Endothelial cell (in vitro differentiated cells): ENCODE results near the gene SCYGR1. TPM values are rescaled to one million over a fixed set of nuclear protein-coding genes. Genes with fewer than 3 reads are reported as not detected.

ENCODE experiments used
- DNase-seq: peaks from one replicate; pipeline ENCODE4 v3.0.0; 2021; ENCODE audit warnings: low spot score
- H3K27ac Mint-ChIP-seq: one replicate; pipeline ENCODE4 v1.8.0; 2021; ENCODE audit warnings: mixed read lengths, inconsistent platforms; ENCODE audit not compliant: unreplicated experiment
- H3K27me3 Mint-ChIP-seq: one replicate; pipeline ENCODE4 v1.8.0; 2021; ENCODE audit warnings: mild to moderate bottlenecking, moderate library complexity, mixed read lengths, inconsistent platforms; ENCODE audit not compliant: unreplicated experiment
- H3K36me3 Mint-ChIP-seq: one replicate; pipeline ENCODE4 v1.8.0; 2021; ENCODE audit warnings: mild to moderate bottlenecking, low read depth, mixed read lengths, inconsistent platforms; ENCODE audit not compliant: unreplicated experiment
- H3K4me1 Mint-ChIP-seq: one replicate; pipeline ENCODE4 v1.8.0; 2021; ENCODE audit warnings: mild to moderate bottlenecking, mixed read lengths, inconsistent platforms; ENCODE audit not compliant: unreplicated experiment
- H3K4me3 Mint-ChIP-seq: one replicate; pipeline ENCODE4 v1.8.0; 2021; ENCODE audit warnings: mild to moderate bottlenecking, mixed read lengths, inconsistent platforms; ENCODE audit not compliant: unreplicated experiment
- H3K9me3 Mint-ChIP-seq: one replicate; pipeline ENCODE4 v1.8.0; 2021; ENCODE audit warnings: mixed read lengths, inconsistent platforms; ENCODE audit not compliant: unreplicated experiment
- CTCF ChIP-seq: fragments of 200-600 bp; sonication (generic); IDR thresholded peaks from one replicate; pipeline ENCODE4 v1.5.0; 2021; ENCODE audit warnings: antibody characterized with exemption; ENCODE audit not compliant: unreplicated experiment
- total RNA-seq: library from RNA; stranded (reverse); fragmentation: NEBNext Ultra II Directional; extraction: Animal tissue kit (Norgen Biotek cat#: 25700); gene quantifications from one replicate; pipeline ENCODE4 v1.2.1, GENCODE V29; 2021; ENCODE audit not compliant: unreplicated experiment

The SCYGR1 gene
- total RNA-seq, 1 donor from 2014 or later, result not detected

GRCh38 chr2:227395556-227395955 is 7.8 kb upstream of the SCYGR1 start:
- H3K27me3 Mint-ChIP-seq, result peaks cover 3% of the 10 kb centered on the region
- H3K27ac Mint-ChIP-seq, result no peak overlapping the region
- DNase-seq, result no peak
- H3K4me1 Mint-ChIP-seq, result no peaks in the 10 kb centered on the region
- H3K4me3 Mint-ChIP-seq, result no peak overlapping the region
- TF ChIP-seq CTCF, result no peak
- H3K9me3 Mint-ChIP-seq, result no peaks in the 10 kb centered on the region
- H3K36me3 Mint-ChIP-seq, result no peaks in the 10 kb centered on the region

GRCh38 chr2:227394401-227394800 is 6.7 kb upstream of the SCYGR1 start:
- H3K27me3 Mint-ChIP-seq, result peaks cover 3% of the 10 kb centered on the region

DNA sequence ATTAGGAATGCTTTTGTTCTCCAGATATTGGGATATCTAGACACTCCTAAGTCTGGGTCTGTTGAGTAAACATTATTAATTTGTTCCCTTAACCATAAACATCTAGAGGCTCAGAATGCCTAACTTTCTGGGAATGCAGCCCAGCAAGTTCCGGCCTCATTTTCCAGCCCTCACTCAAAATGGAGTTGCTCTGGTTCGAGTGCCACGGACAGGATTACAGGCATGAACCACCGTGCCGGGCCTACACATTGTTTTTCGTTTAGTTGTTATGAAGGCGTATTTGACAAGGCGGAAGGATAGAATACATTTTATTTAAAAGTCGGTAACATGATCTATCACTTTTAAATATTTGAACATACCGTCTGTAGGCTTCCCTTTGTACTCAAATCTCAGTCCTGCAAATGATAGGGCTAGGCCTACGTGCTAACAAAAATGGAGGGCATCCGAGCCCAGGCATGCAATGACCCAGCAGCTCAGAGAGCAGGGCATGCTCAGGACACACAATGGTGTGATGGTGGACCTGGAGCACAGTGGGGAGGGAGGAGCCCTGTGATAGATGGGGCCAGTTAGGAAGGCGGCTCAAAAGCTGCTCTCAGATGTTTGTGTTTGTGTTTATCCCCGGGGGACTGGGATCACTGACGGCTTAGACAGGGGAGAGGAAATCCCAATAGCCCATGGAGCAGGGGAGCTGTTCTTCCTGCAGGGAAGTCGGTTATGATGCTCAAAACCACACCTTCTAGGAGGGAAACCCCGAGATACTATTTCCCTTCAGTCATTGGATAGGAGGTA is 2.9 kb upstream of the SCYGR1 start:
- Mint-ChIP-seq H3K36me3 (no peaks in the 10 kb centered on the region), H3K4me3 (no peak overlapping the region), H3K27ac (no peak overlapping the region), H3K4me1 (no peaks in the 10 kb centered on the region), H3K9me3 (no peaks in the 10 kb centered on the region), H3K27me3 (peaks cover 1% of the 10 kb centered on the region)
- no peak for DNase-seq
- TF ChIP-seq CTCF, result no peak

More at GRCh38 chr2:227394401-227394800, 6.7 kb upstream of the SCYGR1 start:
- H3K4me3 Mint-ChIP-seq, result no peak overlapping the region
- no peaks in the 10 kb centered on the region for H3K36me3 Mint-ChIP-seq
- no peaks in the 10 kb centered on the region for H3K9me3 Mint-ChIP-seq
- H3K27ac Mint-ChIP-seq, result no peak overlapping the region
- no peak for DNase-seq
- H3K4me1 Mint-ChIP-seq, result no peaks in the 10 kb centered on the region
- no peak for TF ChIP-seq CTCF

DNA sequence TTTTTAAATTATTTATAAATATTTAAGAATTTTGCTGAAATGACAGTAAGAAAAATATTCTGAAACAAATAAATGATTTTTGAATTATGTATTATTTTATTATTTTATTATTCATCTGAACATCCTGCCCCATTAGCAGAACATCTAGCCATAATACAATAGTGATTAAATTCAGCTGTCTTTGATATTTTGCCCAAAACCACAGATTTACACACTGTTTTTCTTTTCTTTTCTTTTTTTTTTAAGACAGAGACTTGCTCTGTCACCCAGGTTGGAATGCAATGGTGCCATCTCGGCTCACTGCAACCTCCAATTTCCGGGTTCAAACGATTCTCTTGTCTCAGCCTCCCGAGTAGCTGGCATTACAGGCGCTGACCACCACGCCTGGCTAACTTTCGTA is 1.9 kb upstream of the SCYGR1 start:
- Mint-ChIP-seq H3K9me3 (no peaks in the 10 kb centered on the region), H3K27ac (no peak overlapping the region), H3K27me3 (peaks cover 1% of the 10 kb centered on the region), H3K36me3 (no peaks in the 10 kb centered on the region), H3K4me3 (no peak overlapping the region), H3K4me1 (no peaks in the 10 kb centered on the region)
- DNase-seq, result no peak
- TF ChIP-seq CTCF, result no peak

- Mint-ChIP-seq H3K4me3 (no peak overlapping the region), H3K9me3 (no peaks in the 10 kb centered on the region), H3K4me1 (no peaks in the 10 kb centered on the region), H3K27ac (no peak overlapping the region), H3K27me3 (peaks cover 1% of the 10 kb centered on the region), H3K36me3 (no peaks in the 10 kb centered on the region)
- TF ChIP-seq CTCF, result no peak
- no peak for DNase-seq
Measured at GRCh38 chr2:227389231-227389630, 1.5 kb upstream of the SCYGR1 start.
